Astrocyte of the spinal cord (primary cell): Measurements from ENCODE around the gene TCAP.
"Not testable (repeated sequence)": the region's sequence is repeated elsewhere in the genome, so short reads cannot be mapped to it uniquely, and the experiment has no call there.

Experiments used
- DNase-seq: peaks from one replicate; pipeline ENCODE4 v3.0.0; 2011; ENCODE audit warnings: low read depth, low spot score
- H3K4me3 ChIP-seq: 2 replicates; pipeline ENCODE4 v1.5.1; 2011; ENCODE audit warnings: low read depth, mild to moderate bottlenecking, low read length, moderate library complexity
- in situ Hi-C: cut with HindIII; loops from 2 replicates; pipeline ENCODE4 v1.10.0; 2017; ENCODE audit warnings: low sequenced_read_pairs
- TF ChIP-seq, protein P1 (sequence below): IDR thresholded peaks from 2 replicates; pipeline ENCODE4 v1.5.1; 2012; ENCODE audit warnings: low read depth, mild to moderate bottlenecking, low read length, inconsistent platforms

The TCAP gene

DNA sequence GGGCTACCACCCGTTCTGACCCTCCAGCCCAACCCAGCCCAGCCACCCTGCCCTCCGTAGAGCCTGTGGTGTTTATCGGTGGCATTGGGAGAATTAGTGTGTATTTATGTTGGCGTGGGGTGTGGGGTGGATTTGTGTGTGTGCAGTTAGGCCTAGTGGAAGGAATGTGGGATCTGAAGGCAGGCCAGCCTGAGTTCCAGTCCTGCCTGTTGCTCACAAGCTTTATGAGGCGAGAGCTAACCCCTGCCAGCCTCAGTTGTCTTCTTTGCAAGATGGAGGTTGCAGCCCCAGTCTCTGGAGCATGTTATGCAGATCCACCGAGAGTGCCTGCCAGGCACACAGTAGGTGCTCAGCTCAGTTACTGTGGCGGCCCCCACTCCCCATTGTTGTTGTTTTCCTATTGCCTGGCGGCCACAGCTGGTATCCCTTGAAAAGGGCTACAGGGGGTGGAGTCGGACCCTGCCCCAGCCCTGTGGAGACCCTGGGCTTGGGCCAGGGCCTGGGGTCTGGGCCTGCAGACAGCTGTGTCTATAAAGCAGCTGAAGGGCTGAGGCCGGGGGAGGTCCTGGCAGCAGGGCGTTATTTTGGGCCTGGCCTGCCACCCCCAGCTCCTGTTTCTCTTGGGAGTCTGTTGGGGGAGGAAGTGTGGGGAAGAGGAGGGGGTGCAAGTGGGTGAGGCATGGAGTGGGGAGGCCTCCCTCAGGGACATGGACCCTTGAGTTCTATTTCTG lies 39.8 kb downstream of the TCAP start:
- peak; percentile 29 for DNase-seq
- TF ChIP-seq, protein P1, sequence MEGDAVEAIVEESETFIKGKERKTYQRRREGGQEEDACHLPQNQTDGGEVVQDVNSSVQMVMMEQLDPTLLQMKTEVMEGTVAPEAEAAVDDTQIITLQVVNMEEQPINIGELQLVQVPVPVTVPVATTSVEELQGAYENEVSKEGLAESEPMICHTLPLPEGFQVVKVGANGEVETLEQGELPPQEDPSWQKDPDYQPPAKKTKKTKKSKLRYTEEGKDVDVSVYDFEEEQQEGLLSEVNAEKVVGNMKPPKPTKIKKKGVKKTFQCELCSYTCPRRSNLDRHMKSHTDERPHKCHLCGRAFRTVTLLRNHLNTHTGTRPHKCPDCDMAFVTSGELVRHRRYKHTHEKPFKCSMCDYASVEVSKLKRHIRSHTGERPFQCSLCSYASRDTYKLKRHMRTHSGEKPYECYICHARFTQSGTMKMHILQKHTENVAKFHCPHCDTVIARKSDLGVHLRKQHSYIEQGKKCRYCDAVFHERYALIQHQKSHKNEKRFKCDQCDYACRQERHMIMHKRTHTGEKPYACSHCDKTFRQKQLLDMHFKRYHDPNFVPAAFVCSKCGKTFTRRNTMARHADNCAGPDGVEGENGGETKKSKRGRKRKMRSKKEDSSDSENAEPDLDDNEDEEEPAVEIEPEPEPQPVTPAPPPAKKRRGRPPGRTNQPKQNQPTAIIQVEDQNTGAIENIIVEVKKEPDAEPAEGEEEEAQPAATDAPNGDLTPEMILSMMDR: peak; percentile 33
- H3K4me3 ChIP-seq: no peak overlapping the region
- in situ Hi-C loops: no loop called here

DNA sequence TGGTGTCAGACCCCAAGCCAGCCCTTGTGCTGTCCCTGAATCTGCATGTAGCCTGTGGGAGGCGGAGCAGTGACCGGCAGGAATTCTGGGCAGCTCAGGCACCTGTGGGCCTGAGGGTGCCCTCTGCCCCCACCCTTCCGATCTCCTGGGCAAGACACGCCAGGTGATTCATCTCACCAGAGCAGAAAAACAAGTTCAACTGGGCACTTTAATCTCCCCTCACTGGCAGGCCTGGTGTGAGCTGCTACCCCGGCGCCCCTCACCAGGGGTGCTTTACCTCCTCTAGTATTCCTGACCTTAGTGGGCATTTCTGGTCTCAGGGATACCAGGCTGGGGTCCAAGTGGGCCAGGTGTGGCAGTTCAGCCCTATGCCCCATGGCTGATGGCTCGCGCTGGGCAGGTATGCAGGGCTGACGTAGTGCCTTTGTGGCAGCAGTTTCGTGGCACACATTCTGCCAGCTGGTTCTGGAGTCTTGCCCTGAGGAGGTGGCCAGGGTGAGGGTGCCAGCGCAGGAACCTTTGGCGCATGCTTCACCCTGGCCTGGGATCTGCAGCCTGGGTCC lies 40.7 kb downstream of the TCAP start:
- in situ Hi-C loops: no loop called here

DNA sequence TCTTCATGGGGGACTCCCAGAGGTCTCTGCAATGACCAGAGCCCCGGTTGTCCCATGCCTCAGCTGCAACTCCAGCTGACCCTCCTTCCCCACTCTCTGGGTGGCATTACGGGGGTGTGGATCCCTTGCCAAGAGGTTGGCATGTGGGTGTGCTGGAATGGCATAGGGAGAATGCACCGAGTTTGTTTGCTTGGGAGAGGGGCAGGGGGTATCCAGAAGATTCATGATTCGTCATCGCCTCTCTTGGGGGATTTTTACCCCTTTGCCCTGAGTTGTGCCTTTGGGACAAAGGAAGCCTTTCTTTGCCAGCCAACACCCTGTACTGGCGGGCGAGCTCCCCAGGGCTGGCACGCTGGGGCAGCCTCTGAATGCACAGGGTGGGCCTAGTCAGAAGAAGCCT lies 41.2 kb downstream of the TCAP start:
- DNase-seq: no peak
- in situ Hi-C loops: no loop called here
- no peak overlapping the region for H3K4me3 ChIP-seq

More for the DNA sequence above, 40.7 kb downstream of the TCAP start:
- TF ChIP-seq, protein P1: no peak
- DNase-seq: no peak
- no peak overlapping the region for H3K4me3 ChIP-seq

DNA sequence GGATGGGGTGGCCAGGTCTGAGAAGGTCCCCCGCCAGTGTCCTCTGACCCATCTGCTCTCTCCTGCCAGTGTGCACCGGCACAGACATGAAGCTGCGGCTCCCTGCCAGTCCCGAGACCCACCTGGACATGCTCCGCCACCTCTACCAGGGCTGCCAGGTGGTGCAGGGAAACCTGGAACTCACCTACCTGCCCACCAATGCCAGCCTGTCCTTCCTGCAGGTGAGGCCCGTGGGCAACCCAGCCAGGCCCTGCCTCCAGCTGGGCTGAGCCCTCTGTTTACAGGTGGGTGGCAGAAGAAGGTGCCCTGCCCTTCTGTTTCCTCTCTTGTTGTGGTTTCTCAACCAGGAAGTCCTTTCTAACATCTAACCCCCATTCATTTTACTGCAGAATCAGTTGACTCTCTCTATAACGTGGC lies 41.8 kb downstream of the TCAP start:
- TF ChIP-seq, protein P1: no peak
- H3K4me3 ChIP-seq: no peak overlapping the region
- in situ Hi-C loops: no loop called here
- no peak for DNase-seq

More for the DNA sequence above, 41.2 kb downstream of the TCAP start:
- TF ChIP-seq, protein P1: no peak

DNA sequence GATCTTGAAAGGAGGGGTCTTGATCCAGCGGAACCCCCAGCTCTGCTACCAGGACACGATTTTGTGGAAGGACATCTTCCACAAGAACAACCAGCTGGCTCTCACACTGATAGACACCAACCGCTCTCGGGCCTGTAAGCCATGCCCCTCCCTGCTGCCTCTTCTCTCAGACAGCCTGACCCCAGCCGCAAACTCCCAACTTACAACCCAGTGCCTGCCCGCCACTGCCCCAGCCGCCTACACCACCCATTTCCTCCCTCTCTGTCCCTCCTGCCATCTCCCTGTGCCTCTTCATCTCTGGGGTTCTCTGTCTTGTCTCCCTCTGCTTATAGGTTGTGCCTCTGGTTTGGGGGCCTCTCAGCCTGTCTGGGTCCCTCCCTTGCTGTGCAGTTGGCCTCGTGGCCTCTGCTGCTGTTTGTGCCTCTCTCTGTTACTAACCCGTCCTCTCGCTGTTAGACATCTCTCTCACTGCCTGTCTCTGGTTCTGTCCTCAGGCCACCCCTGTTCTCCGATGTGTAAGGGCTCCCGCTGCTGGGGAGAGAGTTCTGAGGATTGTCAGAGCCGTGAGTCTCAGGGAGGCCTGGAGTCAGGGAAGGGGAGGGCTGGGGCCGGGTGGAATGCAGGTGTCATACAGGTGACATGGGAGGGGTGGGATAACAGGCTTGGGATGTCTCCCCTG lies 44.3 kb downstream of the TCAP start:
- TF ChIP-seq, protein P1: no peak
- in situ Hi-C loops: no loop called here
- DNase-seq: no peak
- no peak overlapping the region for H3K4me3 ChIP-seq

DNA sequence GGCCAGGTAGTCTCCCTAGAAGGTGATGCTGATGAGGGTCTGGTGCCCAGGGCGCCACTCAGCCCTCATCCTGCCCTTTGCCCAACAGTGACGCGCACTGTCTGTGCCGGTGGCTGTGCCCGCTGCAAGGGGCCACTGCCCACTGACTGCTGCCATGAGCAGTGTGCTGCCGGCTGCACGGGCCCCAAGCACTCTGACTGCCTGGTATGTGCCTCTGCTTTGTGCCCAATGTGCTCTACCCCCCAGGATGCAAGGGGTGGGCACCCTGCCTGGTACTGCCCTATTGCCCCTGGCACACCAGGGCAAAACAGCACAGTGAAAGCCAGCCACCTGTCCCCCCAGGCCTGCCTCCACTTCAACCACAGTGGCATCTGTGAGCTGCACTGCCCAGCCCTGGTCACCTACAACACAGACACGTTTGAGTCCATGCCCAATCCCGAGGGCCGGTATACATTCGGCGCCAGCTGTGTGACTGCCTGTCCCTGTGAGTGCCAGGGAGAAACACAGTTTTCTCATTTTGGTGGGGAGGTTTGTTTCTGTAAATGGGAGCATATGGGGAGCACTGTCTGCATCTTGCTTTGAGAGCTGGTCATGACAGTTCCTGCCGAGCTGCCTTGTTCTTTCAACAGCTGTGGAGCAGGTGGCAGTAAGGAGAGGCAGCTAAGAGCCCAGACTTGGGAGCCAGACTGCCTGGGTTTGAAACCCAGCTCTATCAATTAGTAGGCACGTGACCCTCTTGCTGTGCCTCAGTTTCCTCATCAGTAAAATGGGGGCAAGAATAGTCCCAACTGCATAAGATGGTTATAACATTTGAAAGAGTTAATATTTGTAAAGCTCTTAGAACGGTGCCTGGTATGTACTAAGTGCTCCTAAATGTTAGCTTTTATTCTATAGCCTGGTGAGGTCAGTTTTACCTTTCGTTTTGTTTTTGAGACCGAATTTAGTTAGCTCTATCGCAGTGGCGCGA lies 45.1 kb downstream of the TCAP start:
- TF ChIP-seq, protein P1: no peak
- in situ Hi-C loops: no loop called here
- no peak for DNase-seq
- H3K4me3 ChIP-seq: no peak overlapping the region

DNA sequence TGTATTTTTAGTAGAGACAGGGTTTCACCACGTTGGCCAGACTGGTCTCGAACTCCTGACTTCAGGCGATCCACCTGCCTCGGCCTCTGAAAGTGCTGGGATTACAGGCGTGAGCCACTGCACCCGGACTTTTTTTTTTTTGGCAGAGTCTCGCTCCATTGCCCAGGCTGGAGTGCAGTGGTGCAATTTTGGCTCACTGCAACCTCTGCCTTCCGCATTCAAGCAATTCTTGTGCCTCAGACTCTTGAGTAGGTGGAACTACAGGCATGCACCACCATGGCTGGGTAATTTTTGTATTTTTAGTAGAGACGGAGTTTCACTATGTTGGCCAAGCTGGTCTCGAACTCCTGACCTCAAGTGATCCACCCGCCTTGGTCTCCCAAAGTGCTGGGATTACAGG lies 45.9 kb downstream of the TCAP start:
- H3K4me3 ChIP-seq, in situ Hi-C loops, DNase-seq: not testable (repeated sequence)
